Measurements from ENCODE around the gene NUDT3.

The NUDT3 gene

GRCh38 chr6:34312259-34312658 is 80.2 kb downstream of the NUDT3 start (continued):
- no peak for TF ChIP-seq ARNTL (CRISPR knock-in tag; IDR thresholded peaks at IDR 0.05; ENCODE audit: borderline replicate concordance, low read depth)

- ATAC-seq: no peak
- TF ChIP-seq RARB (CRISPR knock-in tag; IDR thresholded peaks at IDR 0.05) (no peak), TOX (CRISPR knock-in tag; IDR thresholded peaks at IDR 0.05; ENCODE audit: borderline replicate concordance) (no peak), GLIS3 (CRISPR knock-in tag; IDR thresholded peaks at IDR 0.05) (no peak), ARNTL (CRISPR knock-in tag; IDR thresholded peaks at IDR 0.05; ENCODE audit: borderline replicate concordance, low read depth) (no peak), CSRNP3 (CRISPR knock-in tag; IDR thresholded peaks at IDR 0.05) (no peak), ZFP3 (CRISPR knock-in tag; IDR thresholded peaks at IDR 0.05) (no peak), ZNF70 (CRISPR knock-in tag; IDR thresholded peaks at IDR 0.05) (no peak), PATZ1 (CRISPR knock-in tag; IDR thresholded peaks at IDR 0.05; ENCODE audit: borderline replicate concordance) (no peak), ZNF8 (CRISPR knock-in tag; IDR thresholded peaks at IDR 0.05) (no peak), ISL1 (CRISPR knock-in tag; IDR thresholded peaks at IDR 0.05) (no peak), TCF4 (CRISPR knock-in tag; IDR thresholded peaks at IDR 0.05; ENCODE audit: borderline replicate concordance) (no peak), SNAI2 (CRISPR knock-in tag; IDR thresholded peaks at IDR 0.05) (no peak), PPARA (CRISPR knock-in tag; IDR thresholded peaks at IDR 0.05; ENCODE audit: borderline replicate concordance) (no peak)
Measured at GRCh38 chr6:34310817-34311216, 81.7 kb downstream of the NUDT3 start.

- TF ChIP-seq ISL1 (CRISPR knock-in tag; IDR thresholded peaks at IDR 0.05) (no peak), ZNF70 (CRISPR knock-in tag; IDR thresholded peaks at IDR 0.05) (no peak), BACH2 (CRISPR knock-in tag; IDR thresholded peaks at IDR 0.05; ENCODE audit: borderline replicate concordance) (no peak), ARNTL (CRISPR knock-in tag; IDR thresholded peaks at IDR 0.05; ENCODE audit: borderline replicate concordance, low read depth) (no peak), TCF4 (CRISPR knock-in tag; IDR thresholded peaks at IDR 0.05; ENCODE audit: borderline replicate concordance) (no peak), TOX (CRISPR knock-in tag; IDR thresholded peaks at IDR 0.05; ENCODE audit: borderline replicate concordance) (no peak), SNAI2 (CRISPR knock-in tag; IDR thresholded peaks at IDR 0.05) (no peak), POU6F1 (CRISPR knock-in tag; IDR thresholded peaks at IDR 0.05; ENCODE audit: borderline replicate concordance, low read depth) (no peak), PPARA (CRISPR knock-in tag; IDR thresholded peaks at IDR 0.05; ENCODE audit: borderline replicate concordance) (no peak), ZFP3 (CRISPR knock-in tag; IDR thresholded peaks at IDR 0.05) (no peak), RARB (CRISPR knock-in tag; IDR thresholded peaks at IDR 0.05) (no peak), PATZ1 (CRISPR knock-in tag; IDR thresholded peaks at IDR 0.05; ENCODE audit: borderline replicate concordance) (no peak), ZNF565 (CRISPR knock-in tag; conservative IDR thresholded peaks at IDR 0.05; ENCODE audit: low read depth) (no peak), TSHZ2 (CRISPR knock-in tag; IDR thresholded peaks at IDR 0.05) (no peak)
- ATAC-seq: no peak
Measured at GRCh38 chr6:34308483-34308882, 84.0 kb downstream of the NUDT3 start.

Data from SK-N-SH treated with all-trans-retinoic acid at 6 μM for 48 hours (cell line).